Psoas muscle (tissue), 8 donors: ENCODE measurements around the gene PCDH15. TPM values are rescaled to one million over a fixed set of nuclear protein-coding genes. Genes with fewer than 3 reads are reported as not detected.

ENCODE experiments used
- ATAC-seq, 4 donors: fragments of 200-7000 bp; cut with Tn5 transposase; one replicate each; pipeline ENCODE4 v1.9.1; 2020; ENCODE audit warnings: moderate library complexity in 3 of 4, mild to moderate bottlenecking in 2 of 4
- DNase-seq, 2 donors: peaks; one replicate each; pipeline ENCODE4 v3.0.0-alpha.2; 2020
- H3K27ac ChIP-seq: fragments of 200-600 bp; one replicate; pipeline ENCODE4 v1.8.0; 2022
- H3K27me3 ChIP-seq, 3 donors: fragments of 200-600 bp in 1 of 3; one replicate each; pipeline versions ENCODE4 v1.6.1 to v1.8.0; 2013 to 2022; ENCODE audit warnings: low read length in 2 of 3, mild to moderate bottlenecking in 2 of 3, moderate library complexity in 1 of 3; ENCODE audit not compliant: insufficient read depth in 3 of 3
- H3K36me3 ChIP-seq, 2 donors: fragments of 200-600 bp in 1 of 2; one replicate each; pipeline versions ENCODE4 v1.6.1 to v1.8.0; 2013 to 2022; ENCODE audit warnings: low read depth in 1 of 2, mild to moderate bottlenecking in 1 of 2, moderate library complexity in 1 of 2; ENCODE audit not compliant: insufficient read depth in 1 of 2
- H3K4me1 ChIP-seq: fragments of 200-600 bp; one replicate; pipeline ENCODE4 v1.8.0; 2022
- H3K4me3 ChIP-seq: fragments of 200-600 bp; one replicate; pipeline ENCODE4 v1.8.0; 2022; ENCODE audit warnings: mild to moderate bottlenecking
- H3K9me3 ChIP-seq: fragments of 200-600 bp; one replicate; pipeline ENCODE4 v1.8.0; 2022
- CTCF ChIP-seq: fragments of 200-600 bp; IDR thresholded peaks from one replicate; pipeline ENCODE4 v1.8.0; 2022; ENCODE audit warnings: antibody characterized with exemption
- whole genome bisulfite sequencing, 3 donors: extraction: QIAGEN DNeasy Blood & Tissue Kit; methylation state at CpG; one replicate each; pipeline versions ENCODE4 v1.1.6 to v1.1.7; 2013; 5-methylcytosine and 5-hydroxymethylcytosine counted together
- intact Hi-C, 2 donors: fragments of 100-400 bp; cut with DNase I; formaldehyde crosslinking; loops; one replicate each; pipeline versions ENCODE4 v1.11.0 to v1.14.2; 2022
- polyA plus RNA-seq, 3 donors: library from polyadenylated mRNA; stranded (reverse); fragments of 200-250 nt; gene quantifications; one replicate each; pipeline ENCODE4 v1.2.3, GENCODE V29; 2013
- total RNA-seq, 4 donors: library from RNA; stranded (reverse); fragmentation: NEBNext Ultra II Directional in 2 of 4; extraction: Animal tissue kit (Norgen Biotek cat#: 25700) in 2 of 4; gene quantifications; one replicate each; pipeline versions ENCODE4 v1.2.1 to v1.2.4, GENCODE V29; 2021 to 2023
- donor health status: healthy with polysubstance abuse.
- donor health status: DM: no; HTN: no; CAD: no; lungs with moderate emphysema.
- donor health status: Bipolar disorder and iron deficiency.
- donor health status: healthy.
- donor health status: DM: yes; HTN: yes; CAD: no.
- donor health status: DM: no; HTN: no; CAD: no.
- donor health status: DM: no; HTN: no; CAD: no.
- donor health status: DM: yes; HTN: yes; CAD: no.

Gene PCDH15
- total and polyA plus RNA-seq, 7 donors, result not detected

- Histone ChIP-seq H3K4me1 (no peaks in the 10 kb centered on the region), H3K27ac (no peak overlapping the region), H3K27me3 (no peaks in the 10 kb centered on the region), H3K9me3 (no peaks in the 10 kb centered on the region), H3K4me3 (no peak overlapping the region), H3K36me3 (no peaks in the 10 kb centered on the region)
- intact Hi-C loops, result no loop called here
- 89 to 95% (median 92%) methylated on average over 1 of the region's 1 CpG for WGBS, 3 donors
- no peak for DNase-seq
- no peak for ATAC-seq
- no peak for TF ChIP-seq CTCF
These were observed 316.8 kb downstream of the PCDH15 start for GRCh38 chr10:54484186-54484585.

GRCh38 chr10:54478601-54479000 is 322.4 kb downstream of the PCDH15 start:
- TF ChIP-seq CTCF, result no peak
- Histone ChIP-seq H3K27me3 (no peaks in the 10 kb centered on the region), H3K36me3 (no peaks in the 10 kb centered on the region), H3K27ac (no peak overlapping the region), H3K4me3 (no peak overlapping the region), H3K4me1 (no peaks in the 10 kb centered on the region), H3K9me3 (no peaks in the 10 kb centered on the region)
- intact Hi-C loops, result no loop called here
- ATAC-seq (no peak), DNase-seq (no peak)
- WGBS, 3 donors, result 87 to 93% (median 90%) methylated on average over 3 of the region's 3 CpGs

- DNase-seq (no peak), ATAC-seq (no peak)
- Histone ChIP-seq H3K27ac (no peak overlapping the region), H3K36me3 (no peaks in the 10 kb centered on the region), H3K27me3 (no peaks in the 10 kb centered on the region), H3K9me3 (no peaks in the 10 kb centered on the region), H3K4me1 (no peaks in the 10 kb centered on the region), H3K4me3 (no peak overlapping the region)
- intact Hi-C loops, result no loop called here
- WGBS, 3 donors, result 88 to 91% (median 91%) methylated on average over 4 of the region's 4 CpGs
- no peak for TF ChIP-seq CTCF
These were observed 323.3 kb downstream of the PCDH15 start for GRCh38 chr10:54477738-54478137.

GRCh38 chr10:54470324-54470631 is 330.8 kb downstream of the PCDH15 start:
- no peaks in the 10 kb centered on the region for H3K9me3 ChIP-seq
- H3K27me3 ChIP-seq, result no peaks in the 10 kb centered on the region
- intact Hi-C loops, result no loop called here
- ATAC-seq, result no peak
- TF ChIP-seq CTCF, result no peak
- H3K36me3 ChIP-seq, result no peaks in the 10 kb centered on the region
- H3K27ac ChIP-seq, result no peak overlapping the region
- WGBS, 3 donors, result 78 to 91% (median 87%) methylated on average over 1 of the region's 1 CpG
- no peaks in the 10 kb centered on the region for H3K4me1 ChIP-seq
- no peak for DNase-seq
- H3K4me3 ChIP-seq, result no peak overlapping the region

GRCh38 chr10:54469587-54470323 is 331.3 kb downstream of the PCDH15 start:
- no peak for ATAC-seq
- no peak overlapping the region for H3K4me3 ChIP-seq
- DNase-seq, result no peak
- no peak for TF ChIP-seq CTCF
- no peaks in the 10 kb centered on the region for H3K27me3 ChIP-seq
- H3K4me1 ChIP-seq, result no peaks in the 10 kb centered on the region
- intact Hi-C loops, result no loop called here
- H3K36me3 ChIP-seq, result no peaks in the 10 kb centered on the region
- 85 to 87% (median 85%) methylated on average over 8 of the region's 8 CpGs for WGBS, 3 donors
- no peaks in the 10 kb centered on the region for H3K9me3 ChIP-seq
- no peak overlapping the region for H3K27ac ChIP-seq
